NCI-H510A (cell line): ENCODE data around the gene PMS2.
A peak's percentile ranks its signal among the peaks of the same experiment; 100 is the strongest.
"Not testable (repeated sequence)": the region's sequence is repeated elsewhere in the genome, so short reads cannot be mapped to it uniquely, and the experiment has no call there.

Source experiments
- DNase-seq: peaks from one replicate; lab custom pipeline; 2025; lab: John Stamatoyannopoulos, UW

The PMS2 gene, protein sequence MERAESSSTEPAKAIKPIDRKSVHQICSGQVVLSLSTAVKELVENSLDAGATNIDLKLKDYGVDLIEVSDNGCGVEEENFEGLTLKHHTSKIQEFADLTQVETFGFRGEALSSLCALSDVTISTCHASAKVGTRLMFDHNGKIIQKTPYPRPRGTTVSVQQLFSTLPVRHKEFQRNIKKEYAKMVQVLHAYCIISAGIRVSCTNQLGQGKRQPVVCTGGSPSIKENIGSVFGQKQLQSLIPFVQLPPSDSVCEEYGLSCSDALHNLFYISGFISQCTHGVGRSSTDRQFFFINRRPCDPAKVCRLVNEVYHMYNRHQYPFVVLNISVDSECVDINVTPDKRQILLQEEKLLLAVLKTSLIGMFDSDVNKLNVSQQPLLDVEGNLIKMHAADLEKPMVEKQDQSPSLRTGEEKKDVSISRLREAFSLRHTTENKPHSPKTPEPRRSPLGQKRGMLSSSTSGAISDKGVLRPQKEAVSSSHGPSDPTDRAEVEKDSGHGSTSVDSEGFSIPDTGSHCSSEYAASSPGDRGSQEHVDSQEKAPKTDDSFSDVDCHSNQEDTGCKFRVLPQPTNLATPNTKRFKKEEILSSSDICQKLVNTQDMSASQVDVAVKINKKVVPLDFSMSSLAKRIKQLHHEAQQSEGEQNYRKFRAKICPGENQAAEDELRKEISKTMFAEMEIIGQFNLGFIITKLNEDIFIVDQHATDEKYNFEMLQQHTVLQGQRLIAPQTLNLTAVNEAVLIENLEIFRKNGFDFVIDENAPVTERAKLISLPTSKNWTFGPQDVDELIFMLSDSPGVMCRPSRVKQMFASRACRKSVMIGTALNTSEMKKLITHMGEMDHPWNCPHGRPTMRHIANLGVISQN

DNA sequence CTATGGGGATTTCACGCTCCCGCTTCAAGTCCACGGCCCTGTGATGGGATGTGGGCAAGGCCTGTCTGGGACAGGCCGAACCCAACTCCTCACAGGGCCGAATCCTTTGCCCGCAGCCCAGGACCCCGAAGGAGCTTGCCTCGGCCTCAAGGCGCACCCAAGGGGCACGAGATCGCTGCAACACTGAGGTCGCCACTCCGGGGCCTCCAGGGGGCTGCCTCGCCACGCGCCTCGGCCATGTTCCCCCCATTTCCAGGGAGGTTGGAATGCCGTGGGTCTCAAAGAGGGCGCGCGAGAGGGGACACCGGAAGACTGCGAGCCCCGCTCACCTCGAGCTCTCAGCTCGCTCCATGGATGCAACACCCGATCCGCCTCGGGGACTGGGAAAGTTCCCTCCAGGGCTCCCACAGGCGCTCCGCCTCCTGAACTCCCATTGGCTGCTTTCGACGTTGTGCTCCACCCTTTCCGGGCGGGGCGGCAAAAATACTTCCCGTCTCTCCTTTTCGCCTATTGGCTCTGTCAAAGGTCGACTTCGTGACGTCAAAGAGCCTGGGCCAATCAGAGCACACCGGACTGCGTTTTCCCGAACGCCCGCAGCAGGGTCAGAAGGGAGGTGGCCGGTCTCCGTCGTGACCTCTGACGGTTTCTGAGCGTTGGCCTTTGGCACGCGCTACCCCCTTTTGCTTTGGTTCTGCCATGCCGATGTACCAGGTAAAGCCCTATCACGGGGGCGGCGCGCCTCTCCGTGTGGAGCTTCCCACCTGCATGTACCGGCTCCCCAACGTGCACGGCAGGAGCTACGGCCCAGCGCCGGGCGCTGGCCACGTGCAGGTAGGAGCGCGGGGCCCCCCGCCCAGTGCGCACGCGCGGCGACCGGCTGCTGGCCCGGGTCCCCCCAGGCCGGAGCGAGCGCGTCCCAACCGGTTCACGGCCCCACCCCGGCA, at the start of gene PMS2, which contains the start of gene AIMP2:
Gene PMS2, minus strand, starts transcription at position 382 of the 944 bp plus-strand sequence. Its CDS starts 30 bp downstream, at position 352.
Gene AIMP2, plus strand, starts transcription at position 605 of the 944 bp plus-strand sequence. Its CDS starts 92 bp downstream, at position 697.
- DNase-seq, result peak; percentile 94

DNA sequence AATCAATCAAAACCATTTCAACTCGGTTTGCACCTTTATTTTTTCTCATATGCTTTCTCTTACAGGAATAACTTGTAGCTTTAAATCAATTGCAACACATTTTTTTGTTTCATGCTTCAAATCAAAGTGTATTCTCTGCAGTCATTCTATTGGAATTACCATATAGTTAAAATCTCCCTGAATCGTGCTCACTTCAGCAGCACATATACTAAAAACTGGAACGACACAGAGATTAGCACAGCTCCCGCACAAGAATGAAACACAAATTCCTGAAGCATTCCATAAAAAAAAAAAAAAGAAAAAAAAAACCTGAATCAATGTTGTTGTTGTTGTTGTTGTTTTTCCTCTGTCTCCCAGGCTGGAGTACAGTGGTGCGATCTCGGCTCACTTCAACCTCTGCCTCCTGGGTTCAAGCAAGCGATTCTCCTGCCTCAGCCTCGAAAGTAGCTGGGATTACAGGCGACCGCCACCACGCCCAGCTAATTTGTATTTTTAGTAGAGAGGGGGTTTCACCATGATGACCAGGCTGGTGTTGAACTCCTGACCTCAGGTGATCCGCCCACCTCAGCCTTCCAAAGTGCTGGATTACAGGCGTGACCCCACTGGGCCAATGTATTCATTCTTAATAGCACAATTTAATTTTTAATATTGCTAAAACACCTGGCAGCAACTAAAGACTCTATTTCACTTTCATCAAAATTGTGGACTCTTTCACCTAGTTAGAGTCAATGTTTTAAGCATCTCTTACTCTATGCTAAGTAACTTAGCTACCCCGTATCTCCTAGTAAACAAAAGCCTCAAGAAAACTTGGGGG, 48.7 kb upstream of the PMS2 start:
- no peak for DNase-seq

DNA sequence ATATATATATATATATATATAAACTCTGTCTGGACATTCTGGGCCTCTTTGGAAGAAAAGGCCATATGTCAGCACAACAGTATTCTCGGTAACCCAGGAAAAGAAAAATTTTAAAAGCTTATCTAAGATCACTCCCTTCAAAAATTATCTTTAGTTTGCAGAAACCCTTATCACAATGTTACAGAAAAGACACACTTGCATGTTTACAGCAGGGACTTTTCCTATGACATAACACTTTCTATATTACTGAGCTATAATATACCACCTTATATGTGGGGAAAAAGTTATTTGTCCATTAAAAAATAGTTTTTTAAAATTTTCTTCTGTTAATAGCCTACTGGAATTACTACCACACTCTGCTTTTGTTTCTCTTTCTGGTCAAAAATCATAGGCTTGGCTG, 47.8 kb upstream of the PMS2 start:
- DNase-seq, result no peak

DNA sequence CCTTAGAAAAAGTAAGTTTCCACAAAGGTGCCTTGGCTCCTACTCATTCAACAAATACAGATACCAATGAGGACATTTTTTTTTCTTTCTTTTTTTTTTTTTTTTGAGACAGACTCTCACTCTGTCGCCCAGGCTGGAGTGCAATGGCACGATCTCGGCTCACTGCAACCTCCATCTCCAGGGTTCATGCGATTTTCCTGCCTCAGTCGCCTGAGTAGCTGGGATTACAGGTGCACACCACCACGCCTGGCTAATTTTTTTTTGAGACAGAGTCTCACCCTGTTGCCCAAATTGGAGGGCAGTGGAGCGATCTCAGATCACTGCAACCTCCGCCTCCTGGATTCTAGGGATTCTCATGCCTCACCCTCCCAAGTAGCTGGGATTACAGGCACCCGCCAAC, 42.3 kb upstream of the PMS2 start:
- DNase-seq, result not testable (repeated sequence)

DNA sequence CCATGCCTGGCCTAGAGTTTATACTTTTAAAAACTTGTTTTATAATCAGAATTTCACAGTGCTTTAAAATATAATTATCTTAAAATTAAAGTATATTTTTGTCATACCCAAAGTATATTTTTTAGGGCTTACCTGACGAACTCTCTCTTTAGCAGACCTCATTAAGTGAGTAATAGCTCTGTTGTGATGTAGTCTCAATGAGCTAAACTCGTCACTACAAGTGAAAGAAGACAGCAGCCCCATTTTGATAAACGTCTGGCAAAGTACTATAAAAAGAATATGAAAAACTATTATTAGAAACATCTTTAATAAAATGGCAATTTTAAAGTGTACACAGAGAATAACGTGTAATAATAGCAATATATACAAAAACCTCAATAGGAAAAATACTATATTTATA, 40.9 kb upstream of the PMS2 start:
- no peak for DNase-seq

DNA sequence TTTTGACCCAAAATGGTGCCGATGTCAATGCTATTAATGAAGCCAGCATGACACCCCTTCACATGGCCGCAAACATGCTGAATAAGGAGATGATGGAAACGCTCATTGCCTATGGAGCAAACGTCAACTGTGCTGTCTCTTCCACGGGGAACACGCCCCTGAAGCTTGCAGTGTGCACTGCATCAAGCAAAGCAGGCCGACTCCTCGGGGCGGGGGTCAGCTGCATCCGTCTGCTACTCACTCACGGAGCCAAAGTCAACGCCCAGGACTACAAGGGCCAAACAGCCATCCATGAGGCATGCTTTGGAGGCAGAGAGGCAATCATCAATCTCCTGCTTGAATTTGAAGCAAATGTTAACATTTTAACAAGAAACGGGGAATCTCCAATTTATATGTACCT, 26.8 kb upstream of the PMS2 start:
- DNase-seq, result no peak

DNA sequence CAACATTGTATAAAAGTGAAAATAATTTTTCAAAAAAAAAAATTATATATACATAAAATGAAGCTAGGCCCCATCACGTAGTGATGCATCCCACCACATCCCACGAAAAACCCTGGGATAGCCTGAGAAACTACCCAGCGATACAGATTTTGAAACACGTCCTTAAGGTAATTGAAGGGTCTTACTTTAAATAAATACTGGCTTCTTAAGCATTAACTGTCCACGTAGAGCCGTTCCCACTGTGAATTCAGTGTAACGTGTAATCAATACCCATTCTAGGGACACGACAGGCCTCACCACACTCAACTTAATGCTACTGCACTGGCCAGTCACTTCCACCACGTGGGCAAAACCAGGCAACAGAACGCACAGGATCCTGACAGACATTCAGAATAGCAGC, 26.3 kb upstream of the PMS2 start:
- no peak for DNase-seq

DNA sequence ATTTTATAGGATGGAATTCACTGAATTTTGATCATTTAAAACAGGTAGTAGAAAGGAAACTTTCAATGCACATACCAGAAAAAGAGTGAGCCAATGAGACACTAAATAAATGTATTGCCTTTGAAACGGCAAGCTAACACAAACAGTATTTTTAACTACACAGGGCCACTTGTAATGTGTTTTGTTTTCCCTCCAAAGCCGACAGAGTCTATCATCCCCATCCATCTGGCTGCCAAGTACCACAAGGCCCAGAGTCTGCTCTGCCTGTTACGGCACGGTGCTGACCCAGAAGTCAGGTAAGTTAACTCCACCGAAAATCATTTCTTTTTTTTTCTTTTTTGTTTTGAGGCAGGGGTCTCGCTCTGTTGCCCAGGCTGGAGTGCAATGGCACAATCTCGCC, 23.8 kb upstream of the PMS2 start:
- no peak for DNase-seq

DNA sequence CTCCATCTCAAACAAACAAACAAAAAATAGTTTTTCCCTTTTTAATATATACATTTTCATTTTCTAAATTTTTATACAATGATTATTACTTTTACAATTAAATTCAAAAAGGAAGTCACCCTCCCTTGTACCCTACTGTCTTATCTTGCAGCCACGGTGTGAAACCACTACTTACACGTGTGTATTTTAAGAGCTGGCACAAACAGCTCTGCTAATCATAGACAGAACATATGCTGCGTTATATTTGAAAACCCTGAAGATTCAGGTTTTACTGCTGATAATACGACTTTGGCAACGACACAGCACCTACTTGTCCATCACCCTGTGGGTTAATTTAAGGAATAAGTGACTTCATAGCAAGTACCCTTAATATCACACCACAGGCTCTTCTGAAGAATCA, 23.3 kb upstream of the PMS2 start:
- DNase-seq, result no peak

DNA sequence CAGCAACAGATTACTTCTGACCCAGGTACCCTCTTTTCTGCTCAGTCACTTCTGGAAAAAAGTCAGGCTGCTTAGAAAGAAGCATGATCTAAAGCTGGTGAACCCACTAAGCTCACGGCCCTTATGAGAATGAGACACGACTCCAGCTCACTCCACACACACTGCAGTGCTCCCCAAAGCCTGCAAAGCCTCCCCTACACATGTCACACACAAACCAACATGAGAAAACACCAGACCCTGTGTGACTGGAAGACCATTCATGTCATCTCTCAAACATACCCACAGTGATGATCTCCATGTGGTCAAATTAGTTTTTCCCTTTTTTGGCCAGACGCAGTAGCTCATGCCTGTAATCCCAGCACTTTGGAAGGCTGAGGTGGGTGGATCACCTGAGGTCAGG, 22.7 kb upstream of the PMS2 start:
- DNase-seq, result no peak

DNA sequence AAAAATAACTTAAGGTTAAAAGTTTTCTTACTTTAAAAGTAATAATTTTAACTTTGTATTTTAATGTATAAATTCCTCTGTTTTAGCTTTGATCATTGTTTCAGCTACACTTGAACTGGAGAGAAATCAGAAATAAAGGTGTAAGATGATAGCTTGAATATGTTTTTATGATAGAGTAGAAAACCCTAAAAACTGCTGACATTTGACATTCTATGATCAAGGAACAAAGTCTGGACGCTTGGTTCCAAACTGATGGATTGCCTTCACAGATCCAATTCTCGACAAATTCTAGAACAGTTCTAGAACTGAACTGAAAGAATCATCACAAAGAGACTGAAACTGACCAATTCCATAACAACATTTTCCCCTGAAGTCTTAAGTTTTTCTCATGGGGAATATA, 22.1 kb upstream of the PMS2 start, which contains the start of gene ANKRD61:
Gene ANKRD61, plus strand, starts transcription at position 389 of the 400 bp plus-strand sequence. Its CDS starts 0 bp downstream, at position 389.
- DNase-seq, result no peak

DNA sequence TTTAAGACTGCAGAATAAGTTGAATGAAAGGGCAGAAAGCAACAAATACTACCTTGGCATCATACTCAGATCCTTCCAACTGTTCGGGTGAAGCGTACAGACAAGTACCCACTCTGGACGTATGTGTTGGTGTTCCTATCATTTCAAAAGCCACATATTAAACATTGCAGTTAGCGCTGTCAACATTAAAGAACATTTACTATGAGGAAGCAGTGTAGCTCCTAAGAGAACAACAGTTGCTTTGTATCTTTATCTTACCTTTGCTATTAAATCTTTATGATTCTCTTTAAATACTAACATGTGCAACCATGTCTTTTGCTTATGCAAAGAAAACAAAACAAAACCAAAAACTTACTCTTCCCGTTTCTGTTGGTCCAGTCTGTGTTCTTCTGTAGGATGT, 19.7 kb upstream of the PMS2 start:
- no peak for DNase-seq

DNA sequence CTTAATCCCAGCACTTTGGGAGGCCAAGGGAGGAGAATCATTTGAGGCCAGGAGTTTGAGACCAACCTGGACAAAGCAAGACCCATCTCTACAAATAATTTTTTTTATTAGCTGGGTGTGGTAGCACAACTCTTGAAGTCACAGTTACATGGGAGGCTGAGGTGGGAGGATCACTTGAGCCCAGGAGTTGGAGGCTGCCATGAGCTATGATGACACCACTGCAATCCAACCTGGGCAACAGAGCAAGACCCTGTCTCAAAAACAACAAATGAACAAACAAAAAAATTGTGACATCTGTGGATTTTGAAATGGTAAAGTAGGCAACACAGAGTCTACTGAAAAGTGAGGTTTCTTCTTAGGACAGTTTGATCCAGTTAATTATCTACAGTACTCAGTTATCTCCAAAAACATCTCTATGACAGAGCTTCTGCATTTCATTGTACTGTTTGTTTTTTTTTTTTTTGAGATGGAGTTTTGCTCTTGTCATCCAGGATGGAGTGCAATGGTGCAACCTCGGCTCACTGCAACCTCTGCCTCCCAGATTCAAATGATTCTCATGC, 19.0 kb upstream of the PMS2 start:
- no peak for DNase-seq

DNA sequence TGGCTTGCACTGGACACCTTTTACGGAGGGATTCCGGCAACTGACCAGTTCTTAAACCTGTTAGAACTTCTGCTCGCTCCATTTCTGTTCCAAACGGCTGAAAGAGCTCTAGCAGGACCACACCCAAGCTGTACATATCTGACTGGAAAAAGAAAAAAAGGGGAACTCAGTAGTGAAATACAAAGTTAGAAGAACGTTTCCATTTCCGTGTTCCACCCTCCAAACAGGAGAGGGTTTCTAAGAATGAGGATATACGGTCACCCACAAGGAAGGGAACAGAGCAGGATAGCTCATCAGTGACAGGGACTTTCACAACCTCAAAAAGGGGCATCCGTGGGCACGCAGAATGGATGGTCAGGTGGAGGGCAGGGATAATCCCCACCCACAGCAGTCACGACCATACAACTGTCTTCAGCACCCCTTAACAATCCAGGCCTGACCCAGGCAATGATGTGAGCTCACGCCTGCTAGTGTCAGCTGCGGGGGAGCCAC, 18.0 kb upstream of the PMS2 start:
- DNase-seq, result no peak

DNA sequence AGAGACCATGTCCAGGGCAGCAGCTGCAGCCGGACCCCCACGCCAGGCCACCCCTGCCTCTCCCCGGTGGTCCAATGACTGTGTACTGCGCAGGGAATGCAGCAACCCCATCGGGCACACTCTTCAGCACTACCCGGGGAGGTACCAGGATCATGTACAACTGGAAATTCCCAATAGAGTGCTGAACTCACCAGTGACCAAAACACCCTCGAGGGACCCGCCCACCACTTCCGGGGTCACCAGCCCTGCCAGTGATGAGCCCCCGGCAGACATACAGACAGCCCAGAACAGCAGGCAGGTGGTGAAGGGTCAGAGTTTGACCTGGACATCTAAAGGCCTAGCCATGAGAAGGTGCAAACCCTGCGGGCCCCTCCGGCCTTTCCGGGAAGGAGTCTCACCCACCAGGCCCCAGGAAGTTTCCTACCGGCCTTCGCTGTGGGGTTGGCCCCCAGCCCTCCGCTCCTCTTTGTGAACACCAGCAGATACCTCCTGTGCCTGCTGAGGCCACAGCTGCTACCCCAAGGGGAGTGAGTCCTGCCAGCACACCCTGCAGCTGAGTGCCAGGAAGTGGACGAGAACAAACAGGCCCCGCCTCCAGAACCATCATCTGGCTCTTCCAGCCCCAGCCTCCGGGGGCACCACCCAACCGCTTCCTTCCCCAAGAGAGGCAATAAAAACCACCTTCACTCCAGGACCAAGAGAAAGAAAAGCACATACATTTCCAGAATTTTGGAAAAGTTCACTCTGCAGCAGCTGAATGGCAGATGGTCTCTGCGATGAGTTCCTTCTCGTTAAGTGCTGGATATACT, 17.4 kb upstream of the PMS2 start:
- peak; percentile 44 for DNase-seq

DNA sequence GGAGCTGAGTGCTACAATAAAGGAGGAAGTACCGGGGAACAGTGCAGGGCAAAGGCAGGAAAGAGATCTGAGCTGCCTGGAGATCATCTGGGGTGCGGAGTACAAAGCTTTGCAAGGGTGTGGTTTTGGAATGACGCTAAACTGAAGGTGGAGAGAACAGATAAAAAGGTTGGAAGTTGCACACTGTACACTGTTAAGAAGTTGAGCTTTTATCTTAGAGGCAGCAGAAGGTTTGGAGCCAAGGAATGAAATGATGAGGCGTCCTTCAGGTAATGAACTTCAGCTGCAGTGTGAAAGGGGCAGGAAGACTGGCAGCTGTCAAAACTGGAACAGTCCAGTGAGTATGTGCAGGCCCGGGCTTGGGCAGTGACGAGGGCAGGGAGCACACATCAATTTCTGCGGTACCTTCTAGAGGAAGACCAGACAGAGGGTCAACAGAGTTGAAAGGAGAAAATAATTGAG, 15.2 kb upstream of the PMS2 start:
- no peak for DNase-seq

DNA sequence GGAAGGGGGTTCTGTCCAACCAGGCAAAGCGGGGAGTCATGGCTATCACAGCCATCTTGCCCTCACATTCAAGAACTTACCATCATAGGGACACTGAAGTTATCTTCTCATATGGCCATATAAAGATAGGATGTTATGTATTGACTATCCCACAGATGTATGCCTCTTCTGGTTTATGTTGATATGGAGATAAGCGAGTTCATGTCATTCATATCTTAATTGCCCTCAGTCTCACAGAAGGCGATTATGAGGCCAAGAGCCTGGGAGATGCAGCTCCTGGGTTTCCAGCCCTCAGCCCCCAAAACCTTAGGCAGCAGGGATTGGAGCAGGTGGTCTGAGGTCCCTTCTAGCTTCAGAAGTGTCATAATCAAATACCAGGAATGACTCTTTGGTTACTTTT, 13.9 kb upstream of the PMS2 start:
- DNase-seq, result no peak

DNA sequence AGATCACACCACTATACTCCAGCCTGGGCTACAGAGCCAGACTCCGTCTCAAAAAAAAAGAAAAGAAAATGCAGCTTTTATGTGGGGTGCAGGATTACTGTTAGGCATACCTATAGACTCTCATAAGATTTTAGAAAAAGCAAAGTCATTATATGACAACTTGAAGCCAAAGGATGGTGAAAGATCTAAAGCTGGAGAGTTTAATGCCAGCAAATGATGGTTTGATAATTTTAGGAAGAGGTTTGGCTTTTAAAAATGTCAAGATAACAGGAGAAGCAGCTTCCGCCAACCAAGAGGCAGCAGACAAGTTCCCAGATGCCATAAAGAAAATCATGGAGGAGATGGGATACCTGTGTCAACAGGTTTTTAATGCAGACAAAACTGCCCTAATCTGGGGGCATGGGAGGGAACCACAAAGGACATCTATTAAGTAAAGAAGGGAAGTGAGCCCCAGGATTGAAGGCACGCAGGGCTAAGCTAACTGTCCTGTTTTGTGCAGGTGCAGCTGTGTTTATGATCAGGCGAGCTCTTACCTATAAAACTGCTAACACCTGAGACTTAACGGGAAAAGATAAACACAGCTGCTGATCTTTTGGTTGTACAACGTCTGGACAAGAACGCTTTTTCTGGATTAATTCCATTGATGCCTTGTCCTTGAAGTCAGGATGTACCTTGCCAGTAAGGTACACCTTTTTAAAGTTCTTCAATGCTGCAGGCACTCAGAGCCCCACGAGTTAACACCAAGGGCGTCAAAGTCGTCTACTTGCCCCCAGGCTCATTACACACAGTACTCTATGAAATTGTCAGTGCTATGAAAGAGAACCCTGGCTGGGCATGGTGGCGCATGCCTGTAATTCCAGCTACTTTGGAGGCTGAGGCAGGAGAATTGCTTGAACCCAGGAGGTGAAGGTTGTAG, 11.8 kb upstream of the PMS2 start:
- DNase-seq, result peak; percentile 78

DNA sequence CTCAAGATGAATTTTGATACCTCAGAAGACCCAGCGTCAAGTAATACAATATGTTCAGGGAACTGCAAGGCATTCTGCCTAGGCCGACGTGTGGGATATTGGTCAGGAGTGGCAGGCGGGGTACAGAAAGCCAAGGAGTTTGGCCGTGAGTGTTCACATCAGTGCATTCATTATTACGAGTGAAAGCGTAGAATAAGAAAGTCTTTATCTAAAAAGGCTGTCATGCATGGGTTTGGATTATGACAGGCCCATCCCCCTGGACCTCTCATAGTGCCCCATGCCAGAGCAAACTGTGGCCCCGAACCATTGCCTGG, 7.8 kb upstream of the PMS2 start:
- DNase-seq, result no peak
